Umbilical cord (tissue), 2 donors: ENCODE data around the gene ZG16B. TPM values are rescaled to one million over a fixed set of nuclear protein-coding genes. Genes with fewer than 3 reads are reported as not detected.

Source experiments
- DNase-seq: peaks from one replicate; pipeline ENCODE4 v3.0.0-alpha.2; 2015; ENCODE audit warnings: low spot score
- total RNA-seq: library from RNA; depleted of rRNA; stranded (reverse); fragments of >200 nt; gene quantifications from one replicate; pipeline ENCODE4 v1.2.3, GENCODE V29; 2014; ENCODE audit warnings: low replicate concordance; ENCODE audit not compliant: insufficient read depth

Gene ZG16B
- total RNA-seq, 1 donor from 2014 or later, result 7.2 TPM

DNA sequence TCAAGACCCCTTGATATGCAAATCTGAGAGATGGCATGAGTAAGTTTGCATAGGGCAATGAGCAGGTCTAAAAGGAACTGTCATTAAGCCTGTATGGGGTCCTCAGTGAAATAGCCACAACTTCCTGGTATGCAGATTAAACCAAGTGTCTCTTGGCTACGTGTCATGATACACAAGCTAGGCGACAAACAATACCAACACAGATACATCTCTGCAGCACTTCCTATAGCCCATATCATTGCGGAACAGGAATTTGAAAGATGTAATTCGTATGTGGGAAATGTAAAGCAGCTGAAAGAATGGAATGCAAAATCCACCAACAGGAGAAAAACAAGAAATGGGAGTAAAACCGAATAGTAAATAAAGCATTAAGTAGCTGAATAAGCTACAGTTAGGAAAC is 15.0 kb downstream of the ZG16B start:
- DNase-seq, result no peak

DNA sequence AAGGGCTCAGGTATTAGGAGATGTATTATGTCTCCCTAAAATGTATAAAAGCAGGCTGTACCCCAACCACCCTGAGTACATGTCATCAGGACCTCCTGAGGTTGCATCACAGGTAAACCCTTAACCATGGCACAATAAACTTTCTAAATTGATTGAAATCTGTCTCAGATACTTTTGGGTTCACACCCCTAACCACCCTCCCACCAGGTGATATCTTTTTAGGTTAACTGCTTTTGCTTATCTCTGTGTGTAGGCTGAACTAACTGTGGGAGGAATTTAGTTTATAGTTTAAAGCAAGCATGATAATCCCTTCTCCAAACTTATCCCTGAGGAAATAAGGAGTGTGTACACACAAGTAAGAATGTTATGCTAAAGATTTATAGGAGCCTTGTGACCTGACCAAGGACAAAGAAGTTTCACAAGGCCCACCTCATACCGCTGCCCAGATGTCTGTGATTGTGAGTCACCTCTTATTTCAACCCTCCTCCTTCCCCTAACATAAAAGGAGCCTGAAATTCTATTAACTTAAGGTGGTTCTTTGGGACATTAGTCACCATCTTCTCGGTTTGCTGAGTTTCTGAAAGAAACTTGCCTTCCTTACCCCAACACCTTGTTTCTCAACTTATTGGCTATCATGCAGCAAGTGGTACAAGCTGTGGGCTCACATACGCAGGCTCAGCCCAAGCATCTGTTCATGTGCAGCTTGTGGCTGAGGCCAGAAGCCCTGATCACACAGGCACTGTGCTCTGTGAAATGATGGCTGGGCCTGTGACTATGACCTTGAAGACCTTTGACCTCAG is 16.6 kb downstream of the ZG16B start:
- DNase-seq, result no peak

DNA sequence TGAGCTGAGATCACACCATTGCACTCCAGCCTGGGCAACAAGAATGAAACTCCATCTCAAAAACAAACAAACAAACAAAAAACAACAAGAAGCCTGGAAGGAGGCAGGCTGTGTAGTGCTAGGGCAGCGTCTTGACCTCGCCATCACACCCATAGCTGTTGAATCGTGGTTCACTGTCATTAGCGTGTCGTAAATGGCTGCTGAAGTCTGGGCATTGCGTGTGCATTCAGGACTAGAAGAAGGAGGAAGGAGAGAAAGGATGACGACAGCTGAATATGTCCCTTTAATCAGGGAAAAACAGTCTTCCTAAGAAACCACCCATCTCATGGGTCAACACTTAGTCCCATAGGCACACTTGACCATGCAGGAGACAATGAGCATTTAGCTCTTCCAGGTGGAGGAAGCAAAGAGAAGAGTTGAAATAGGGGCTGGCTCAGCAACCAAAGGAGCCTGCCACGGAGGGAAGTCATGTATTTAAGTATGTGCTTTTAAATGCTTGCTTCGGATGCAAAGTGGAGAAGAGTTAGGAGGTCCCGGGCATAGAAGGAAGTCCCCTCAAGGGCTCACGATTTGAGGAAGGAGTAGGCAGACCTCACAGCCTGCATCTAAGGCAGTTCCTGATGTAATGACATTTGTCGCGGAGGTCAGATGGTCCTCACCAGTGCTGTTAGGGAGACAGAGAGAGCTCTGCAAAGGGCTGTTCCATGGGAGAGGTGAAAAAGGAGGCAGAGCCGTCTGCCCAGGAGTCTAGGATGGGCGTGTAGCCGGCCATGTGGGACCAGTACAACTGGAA is 19.0 kb downstream of the ZG16B start:
- no peak for DNase-seq

DNA sequence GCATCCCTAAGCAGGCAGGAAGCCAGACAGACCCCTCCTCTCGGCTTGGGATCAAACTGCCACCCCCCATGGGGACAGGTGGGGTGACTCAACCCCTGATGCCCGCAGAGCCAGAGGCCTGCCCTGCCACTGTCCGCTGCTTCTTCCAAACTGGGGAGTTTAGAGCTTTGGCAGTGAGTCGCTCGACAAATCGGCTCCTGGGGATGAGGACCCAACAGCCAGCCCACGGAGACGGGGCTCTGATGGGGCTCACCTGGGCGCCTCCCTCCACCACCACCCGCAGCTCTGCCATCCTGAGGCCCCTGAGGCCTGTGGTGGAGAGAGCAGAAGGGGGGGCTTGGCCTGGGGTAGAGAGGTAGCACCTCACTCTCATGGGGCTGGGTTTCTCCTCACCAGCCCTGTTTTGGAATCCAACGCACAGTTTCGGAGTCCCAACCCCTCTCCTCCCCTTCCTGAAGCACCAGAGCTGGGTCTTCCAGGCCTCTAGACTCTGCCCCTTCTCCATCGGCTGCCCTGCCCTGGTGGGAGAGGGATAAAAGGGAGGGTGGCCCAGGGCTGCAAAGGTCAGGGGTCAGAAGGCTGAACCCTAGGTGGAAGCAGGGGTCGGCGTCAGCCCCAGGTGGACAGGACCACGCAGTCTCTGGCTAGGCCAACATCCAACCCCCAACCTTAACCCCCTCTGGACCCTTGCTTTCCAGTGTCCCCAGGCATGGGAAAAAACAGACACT is 22.1 kb downstream of the ZG16B start:
- no peak for DNase-seq

DNA sequence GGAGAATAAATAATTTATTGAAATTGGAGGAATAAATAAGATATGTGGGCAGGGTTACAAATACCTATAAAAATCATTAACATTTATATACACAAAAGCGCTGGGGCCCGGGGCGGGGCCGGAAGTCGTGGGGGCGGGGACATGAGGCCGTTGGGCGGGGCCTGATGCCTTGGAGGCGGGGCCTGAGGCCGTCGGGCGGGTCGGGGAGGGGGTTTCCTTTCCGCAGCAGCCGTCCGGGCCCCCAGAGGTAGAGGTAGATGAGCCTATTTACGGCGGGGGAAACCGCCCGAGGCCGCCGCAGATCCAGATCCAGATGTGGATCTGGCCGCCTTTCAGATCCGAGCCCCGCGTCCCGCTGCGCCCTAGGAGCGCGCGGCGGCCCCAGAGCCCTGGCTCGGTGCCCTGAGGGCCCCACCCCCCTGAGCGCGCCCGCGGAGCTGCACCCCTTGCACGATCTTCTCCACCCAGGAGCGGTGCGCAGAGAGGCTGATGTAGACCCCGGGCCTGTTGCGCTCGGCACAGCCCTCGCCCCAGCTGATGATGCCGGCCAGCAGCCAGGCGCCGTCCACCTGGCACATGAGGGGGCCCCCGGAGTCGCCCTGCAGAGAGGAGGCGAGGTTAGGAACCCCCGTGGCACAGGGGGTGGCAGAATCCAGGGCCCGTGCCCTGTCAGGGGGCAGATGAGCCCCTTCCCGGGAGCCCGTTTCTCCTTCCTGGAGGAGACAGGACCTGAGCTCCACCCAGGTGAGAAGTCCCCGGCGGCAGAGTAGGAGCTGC is 22.8 kb downstream of the ZG16B start:
- no peak for DNase-seq

DNA sequence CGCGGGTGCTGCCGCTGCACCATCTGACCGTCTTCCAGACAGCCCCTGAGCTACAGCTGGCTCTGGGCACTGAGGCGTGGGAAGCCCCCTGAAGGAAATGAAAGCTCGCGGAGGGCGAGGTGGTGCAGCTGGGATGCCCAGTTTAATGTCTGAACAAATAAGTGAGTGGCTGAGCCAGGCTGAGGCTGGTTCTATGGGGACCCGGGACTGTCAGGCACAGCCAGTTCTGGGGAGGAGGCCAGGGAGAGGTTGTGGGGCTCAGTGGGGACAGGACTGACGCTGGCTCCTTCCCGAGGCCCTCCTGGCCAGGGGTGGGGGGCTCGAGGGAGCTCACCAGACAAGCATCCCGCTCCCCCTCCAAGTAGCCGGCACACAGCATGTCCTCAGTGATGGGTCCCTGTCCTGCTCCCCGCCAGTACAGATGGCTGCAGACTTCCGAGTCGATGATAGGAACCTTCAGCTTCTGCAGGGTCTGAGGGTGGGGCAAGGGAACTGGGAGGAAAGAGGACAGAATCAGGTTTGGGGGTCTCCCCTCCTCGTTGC is 23.5 kb downstream of the ZG16B start:
- no peak for DNase-seq

DNA sequence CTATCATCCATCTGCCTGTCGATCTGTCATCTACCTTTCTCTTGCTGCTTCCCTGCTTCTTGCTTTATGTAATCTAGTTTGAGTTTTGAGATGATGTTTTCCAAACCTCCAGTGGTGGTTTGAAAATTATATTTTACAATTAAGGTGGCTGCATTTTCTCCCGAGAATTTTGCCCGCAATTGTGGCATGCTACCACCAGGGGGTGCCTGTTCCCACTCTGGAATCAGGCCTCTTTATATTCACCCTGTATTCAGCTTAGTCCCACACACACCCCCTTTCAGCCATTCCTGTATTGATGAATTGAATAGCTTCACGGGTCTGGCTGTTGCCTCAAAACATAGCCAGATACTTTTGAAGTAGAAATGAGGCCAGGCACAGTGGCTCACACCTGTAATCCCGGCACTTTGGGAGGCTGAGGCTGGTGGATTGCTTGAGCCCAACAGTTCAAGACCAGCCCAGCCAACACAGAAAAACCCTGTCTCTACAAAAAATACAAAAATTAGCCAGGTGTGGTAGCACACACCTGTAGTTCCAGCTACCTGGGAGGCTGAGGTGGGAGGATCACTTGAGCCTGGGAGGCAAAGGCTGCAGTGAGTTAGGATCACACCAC is 24.7 kb downstream of the ZG16B start:
- DNase-seq, result no peak

DNA sequence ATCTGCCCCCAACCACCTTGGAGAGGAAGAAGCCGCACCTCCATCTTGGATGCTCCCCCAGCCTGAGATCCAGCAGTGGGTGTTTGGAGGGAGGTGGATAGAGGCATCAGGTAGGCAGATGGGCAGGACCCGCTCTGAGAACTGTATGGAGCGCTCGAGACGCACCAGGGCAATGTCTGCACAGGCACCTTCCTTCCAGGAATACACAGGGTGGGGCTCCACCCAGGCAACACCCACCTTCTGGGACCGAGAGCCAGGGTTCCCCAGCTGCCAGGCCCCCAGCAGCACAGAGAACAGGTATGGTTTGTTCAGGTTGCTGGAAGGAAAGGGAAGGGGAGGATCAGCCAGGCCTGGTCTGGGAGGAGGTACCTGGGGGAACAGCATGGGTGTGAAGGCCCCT is 25.4 kb downstream of the ZG16B start:
- DNase-seq, result no peak

DNA sequence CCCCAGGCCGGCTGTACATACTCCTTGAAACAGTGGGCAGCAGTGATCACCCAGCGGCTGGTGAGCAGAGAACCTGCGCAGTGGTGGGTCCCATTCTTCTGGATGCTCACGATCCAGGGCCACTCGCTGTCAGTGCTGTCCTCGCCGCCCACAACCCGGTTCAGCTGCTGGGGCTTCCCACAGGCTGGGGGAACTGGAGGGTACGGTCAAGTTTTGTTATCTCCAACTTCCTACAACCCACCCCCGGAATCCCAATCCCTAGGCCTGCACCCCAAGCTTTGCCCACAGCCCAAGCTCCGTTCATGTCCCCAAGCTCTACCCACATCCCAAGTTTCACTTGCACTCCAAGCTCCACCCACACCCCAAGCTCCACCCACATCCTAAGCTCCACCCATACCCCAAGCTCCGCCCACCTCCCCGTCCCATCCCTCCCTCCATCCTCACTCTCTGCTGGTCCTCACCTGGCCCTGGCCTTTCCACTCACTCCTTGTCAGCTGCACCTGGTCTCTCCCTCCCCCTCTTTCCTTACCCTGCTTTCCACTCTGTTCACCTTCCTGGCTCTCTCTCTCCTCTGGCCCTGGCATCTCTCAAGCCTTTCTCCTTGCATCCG is 26.1 kb downstream of the ZG16B start:
- DNase-seq, result no peak

DNA sequence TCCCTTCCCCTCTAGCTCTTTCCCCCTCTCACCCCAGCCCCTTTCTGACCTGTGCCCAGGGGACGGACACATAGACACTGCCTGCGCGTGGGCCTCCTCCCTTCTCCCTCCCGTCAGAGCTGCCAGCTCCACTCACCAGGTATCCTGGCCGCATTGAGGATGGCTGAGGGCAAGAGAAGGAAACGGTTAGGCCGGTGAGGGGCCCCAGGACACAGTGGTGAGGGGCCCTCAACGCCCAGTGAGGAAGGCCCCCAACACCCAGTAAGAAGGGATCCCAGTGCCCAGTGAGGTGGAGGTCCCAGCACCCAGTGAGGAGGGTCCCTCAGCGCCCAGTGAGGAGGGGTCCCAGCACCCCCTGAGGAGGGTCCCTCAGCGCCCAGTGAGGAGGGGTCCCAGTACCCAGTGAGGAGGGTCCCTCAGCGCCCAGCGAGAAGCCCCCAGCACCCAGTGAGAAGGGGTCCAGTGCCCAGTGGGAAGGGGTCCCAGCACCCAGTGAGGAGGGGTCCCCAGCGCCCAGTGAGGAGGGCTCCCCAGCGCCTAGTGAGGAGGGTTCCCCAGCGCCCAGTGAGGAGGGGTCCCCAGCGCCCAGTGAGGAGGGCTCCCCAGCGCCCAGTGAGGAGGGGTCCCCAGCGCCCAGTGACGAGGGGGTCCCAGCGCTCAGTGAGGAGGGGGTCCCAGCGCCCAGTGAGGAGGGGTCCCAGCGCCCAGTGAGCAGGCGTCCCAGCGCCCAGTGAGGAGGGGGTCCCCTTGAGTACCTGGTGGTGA is 26.8 kb downstream of the ZG16B start:
- DNase-seq, result no peak

DNA sequence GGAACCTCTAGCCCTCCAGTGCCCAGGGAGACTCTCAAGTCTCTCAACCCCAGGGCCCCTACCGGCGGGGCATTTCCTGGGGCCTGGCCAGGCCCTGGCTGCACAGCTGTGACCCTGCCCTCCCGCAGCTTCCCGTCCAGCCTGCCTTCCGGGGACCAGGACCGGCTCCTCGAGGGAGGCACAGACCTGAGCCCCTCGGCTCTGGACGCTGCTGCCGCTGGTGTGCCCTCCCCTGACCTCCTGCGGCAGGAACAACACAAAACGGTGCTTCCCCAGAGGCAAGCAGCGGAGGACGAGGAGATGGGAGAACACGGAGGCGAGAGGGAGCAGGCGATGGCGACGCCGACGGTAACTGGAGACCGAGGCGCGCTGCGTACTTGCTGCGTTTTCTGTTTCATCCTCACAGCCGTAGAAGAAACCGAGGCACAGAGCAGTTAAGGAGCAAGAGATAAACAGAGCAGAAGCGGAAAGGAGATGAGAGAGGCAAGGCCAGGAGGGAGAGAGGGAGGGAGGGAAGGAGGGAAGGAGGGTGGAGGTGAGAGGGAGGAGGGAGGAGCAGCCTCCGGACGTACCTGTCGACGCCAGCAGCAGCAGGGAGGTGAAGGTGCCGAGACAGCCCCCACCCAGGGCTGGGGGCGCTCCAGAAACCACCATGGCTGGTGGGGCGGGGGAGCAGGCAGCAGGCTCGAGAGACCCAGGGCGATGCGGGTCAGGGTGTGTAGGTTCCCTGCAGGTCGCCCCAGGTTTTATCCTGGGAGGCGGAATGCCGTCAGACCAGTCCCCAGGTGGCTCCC is 27.5 kb downstream of the ZG16B start, which contains the start of gene PRSS22:
TSS of gene PRSS22 (minus strand) at position 720 of the 794 bp plus-strand sequence. CDS start at position 654, 66 bp downstream.
- peak; percentile 33 for DNase-seq

DNA sequence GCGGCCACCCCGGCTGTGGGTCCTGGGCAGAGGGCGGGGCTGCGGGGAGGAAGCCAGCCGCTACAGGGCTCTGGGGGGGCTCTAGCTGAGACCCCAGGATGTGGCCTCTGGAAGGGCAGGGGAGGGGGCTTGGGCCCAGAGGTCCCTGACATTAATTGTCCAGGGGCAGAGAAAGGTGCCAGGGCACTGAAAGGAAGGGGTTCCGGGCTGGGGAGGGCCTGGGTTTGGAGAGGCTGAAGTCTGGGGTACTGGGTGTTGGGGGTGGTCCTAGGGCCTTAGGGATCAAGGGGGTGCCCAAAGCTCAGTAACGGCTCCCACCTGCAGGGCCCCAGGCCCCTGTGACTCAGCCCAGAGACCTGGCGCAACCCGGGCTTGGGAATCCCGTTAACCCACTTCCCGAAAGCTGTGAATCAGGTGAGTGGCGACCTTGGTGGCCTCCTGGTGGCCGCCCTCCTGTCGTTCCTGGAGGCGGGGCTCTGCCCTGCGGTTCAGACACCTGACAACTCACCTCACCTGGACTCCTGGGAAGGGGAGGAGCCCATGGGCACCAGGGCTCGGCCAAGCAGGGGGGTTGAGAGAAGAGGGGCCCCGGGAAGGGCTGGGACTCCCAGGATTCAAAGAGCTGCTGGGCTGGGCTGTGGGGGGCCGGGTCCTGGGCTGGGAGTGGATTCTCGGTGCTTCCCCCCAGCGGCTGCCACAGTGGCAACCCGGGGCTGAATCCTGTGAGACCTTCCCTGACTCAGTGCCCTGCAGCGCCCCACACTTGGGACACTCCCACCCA is 28.3 kb downstream of the ZG16B start:
- DNase-seq, result peak; percentile 20

DNA sequence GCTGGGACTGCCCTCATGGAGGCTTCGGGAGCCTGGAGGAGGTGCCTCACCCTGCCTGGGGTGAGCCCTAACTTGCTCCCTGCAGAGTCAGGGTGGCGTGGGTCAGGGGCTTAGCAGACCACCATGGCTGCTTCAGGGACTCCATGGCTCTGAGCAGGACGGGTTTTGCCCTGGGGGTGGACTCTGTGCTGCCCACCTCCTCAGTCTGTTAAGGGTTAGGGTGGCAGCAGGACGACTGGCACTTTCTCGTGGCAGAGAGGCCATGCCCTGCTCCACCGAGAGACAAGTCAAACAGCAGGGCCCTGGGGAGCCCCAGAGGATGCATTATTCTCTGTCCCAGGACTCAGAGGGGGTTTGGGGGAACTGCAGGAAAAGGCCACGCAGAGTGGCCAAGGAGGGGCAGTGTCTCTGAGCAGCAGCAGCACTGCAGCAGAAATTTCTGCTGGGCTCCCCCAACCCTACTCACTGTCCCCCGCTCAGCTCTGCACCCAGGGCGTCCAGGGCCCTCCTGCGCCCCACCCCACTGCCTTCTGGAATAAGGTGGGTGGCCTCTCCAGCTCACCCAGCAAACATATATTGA is 29.7 kb downstream of the ZG16B start:
- no peak for DNase-seq

DNA sequence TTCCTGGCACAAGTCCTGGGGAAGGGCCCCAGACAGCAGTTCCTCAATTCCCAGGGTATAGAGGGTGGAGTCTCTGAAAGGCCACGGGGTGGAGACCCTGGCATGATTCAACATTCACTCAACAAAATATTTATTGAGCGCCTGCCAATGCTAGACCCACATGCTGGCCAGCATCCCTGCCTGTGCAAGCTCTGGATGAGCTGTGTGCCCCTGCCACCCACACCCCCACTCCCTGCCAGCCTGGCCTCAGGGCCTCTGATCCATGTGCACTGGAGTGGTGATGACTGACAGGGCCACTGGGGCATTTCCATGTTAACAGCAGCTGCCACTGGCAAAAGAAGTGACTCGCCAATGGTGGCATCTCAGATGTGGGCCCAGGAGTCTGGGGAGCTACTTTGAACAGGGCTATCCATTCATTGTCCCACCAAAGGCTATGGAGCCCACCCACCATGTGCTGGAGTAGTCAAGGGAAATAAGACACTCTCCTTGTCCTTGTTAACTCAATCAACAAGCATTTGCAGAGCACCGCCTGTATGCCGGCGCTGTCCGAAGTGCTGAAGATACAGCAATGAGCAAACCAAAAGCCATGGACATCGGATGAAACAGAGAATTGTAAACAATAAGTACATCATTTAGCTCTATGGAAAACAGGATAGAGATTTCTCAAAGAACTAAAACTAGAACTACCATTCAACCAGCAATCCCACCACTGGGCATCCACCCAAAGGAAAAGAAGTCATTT is 30.9 kb downstream of the ZG16B start:
- DNase-seq, result no peak

DNA sequence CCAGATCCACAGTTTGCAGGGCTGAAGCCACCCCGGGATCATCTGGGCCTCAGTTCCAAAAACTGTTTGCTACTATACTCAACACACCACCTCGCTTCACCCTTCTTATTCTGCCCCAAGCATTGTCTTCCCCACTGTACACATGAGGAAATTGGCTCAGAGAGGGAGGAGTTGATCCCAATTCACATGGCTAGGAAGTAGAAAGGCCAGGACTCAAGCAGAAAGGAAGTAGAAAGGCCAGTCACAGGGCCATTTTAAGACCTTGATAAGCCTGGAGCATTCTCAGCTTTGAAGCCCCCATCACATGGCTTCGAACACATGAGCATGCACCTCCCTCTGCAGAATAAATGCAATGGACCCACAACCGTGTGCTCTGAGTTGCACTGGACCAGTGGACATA is 35.5 kb downstream of the ZG16B start:
- DNase-seq, result no peak

DNA sequence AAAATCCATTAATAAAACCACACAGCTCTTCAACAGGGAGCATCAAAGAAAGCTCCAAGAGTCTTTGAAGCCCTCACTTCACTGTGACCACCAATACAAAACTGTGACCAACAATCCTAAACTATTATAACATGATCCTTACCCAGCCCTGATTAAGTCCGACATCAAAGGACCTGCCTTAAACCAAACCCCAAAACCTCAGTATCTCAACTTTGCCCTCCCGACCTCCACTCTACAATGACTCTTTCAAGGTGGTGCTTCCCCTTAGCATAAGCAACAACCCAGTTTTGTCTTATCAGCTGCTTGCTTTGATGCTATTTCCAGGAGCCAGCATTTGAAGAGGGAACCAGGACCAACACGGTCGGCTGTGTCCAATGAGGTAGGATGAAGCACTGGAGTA is 36.3 kb downstream of the ZG16B start:
- no peak for DNase-seq

DNA sequence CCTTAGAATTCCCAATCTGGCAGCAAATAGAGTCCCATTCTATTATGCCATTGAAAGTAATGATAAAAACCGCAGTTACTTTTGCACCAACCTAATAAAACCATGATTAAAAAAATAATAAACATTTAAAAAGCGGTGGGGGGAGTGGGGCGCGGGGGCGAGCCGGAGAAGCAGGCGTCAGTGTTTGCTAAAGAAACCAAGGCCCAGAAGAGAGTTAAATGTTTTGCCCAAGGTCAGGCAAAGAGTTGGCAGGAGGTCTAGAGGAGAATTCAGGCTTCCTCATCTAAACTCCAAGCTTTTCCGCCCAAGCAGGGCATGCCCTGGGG is 37.5 kb downstream of the ZG16B start:
- DNase-seq, result no peak
